ENCODE data around the gene FCER1G.

Gene FCER1G

DNA sequence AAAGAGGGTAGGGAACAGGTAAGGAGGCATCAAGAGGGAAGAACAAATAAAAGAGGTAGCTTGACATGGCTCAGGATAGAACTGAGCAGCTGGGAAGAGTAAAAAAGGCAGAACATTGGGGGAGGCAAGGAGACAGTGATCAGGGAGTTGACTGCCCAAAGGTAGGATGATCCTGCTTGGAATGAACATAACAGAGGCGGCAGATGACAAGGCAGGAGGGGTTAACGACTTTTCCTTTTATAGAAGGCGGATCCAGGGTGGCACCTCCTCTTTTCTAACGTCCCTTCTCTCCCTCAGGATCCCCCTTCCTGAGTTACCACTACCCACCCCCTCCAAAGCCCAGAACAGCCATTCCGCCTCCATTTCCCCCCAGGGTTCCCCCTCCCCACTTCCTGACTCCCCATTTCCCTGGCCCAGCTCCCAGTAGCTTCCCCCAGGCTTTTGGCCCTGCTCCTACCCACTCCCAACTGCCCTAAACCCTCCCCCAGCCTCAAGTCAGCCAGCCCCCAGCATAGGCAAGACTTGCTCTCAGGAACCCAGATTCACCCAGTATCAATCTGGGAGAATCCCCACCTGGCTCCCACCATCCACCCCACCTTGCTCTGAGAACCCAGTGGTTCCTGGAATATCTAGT lies 15.5 kb upstream of the FCER1G start:
- TF ChIP-seq SIN3A (IDR thresholded peaks at IDR 0.05; ENCODE audit: borderline replicate concordance, insufficient read depth, low read length) = no peak
- TF ChIP-seq POLR2AphosphoS5 (IDR thresholded peaks at IDR 0.05; ENCODE audit: low read depth, low read length) = no peak
- TF ChIP-seq TAF1 (IDR thresholded peaks at IDR 0.05; ENCODE audit: borderline replicate concordance, insufficient read depth, low read length) = no peak
- TF ChIP-seq FOXP2 (optimal IDR thresholded peaks at IDR 0.05; ENCODE audit: borderline replicate concordance, extremely low read depth, extremely low read length, insufficient read depth) = no peak
- TF ChIP-seq, protein P1, sequence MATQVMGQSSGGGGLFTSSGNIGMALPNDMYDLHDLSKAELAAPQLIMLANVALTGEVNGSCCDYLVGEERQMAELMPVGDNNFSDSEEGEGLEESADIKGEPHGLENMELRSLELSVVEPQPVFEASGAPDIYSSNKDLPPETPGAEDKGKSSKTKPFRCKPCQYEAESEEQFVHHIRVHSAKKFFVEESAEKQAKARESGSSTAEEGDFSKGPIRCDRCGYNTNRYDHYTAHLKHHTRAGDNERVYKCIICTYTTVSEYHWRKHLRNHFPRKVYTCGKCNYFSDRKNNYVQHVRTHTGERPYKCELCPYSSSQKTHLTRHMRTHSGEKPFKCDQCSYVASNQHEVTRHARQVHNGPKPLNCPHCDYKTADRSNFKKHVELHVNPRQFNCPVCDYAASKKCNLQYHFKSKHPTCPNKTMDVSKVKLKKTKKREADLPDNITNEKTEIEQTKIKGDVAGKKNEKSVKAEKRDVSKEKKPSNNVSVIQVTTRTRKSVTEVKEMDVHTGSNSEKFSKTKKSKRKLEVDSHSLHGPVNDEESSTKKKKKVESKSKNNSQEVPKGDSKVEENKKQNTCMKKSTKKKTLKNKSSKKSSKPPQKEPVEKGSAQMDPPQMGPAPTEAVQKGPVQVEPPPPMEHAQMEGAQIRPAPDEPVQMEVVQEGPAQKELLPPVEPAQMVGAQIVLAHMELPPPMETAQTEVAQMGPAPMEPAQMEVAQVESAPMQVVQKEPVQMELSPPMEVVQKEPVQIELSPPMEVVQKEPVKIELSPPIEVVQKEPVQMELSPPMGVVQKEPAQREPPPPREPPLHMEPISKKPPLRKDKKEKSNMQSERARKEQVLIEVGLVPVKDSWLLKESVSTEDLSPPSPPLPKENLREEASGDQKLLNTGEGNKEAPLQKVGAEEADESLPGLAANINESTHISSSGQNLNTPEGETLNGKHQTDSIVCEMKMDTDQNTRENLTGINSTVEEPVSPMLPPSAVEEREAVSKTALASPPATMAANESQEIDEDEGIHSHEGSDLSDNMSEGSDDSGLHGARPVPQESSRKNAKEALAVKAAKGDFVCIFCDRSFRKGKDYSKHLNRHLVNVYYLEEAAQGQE (IDR thresholded peaks at IDR 0.05; ENCODE audit: insufficient read depth in 1 of 2, low read depth in 2 of 2, low read length in 2 of 2) = no peak

DNA sequence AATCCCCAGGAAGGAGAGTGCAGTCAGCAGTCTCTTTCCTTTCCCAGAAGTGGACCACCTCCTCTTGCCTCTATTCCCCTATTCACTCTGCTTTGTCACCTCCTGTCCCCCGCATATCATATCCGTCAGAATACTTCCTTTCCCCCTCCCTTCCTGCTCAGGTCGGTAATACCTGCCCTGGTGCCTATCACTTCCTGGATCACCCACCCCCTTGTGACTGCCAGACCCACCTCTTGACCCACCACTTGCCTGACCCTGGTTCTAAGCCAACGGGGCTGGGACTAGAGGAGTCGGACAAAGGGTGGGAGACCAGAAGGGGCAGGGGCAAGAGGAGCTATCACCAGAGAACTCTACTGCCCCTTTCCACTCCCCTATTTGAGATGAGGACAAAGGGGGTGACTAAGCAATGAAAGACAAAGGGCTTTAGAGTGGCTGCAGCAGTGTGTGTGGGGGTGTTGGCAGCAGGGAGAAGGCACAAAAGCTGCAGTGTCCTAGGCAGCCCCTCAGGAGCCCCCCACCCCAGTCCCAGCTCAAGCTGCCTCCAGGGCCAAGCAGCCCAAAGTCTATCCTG lies 14.6 kb upstream of the FCER1G start:
- TF ChIP-seq FOXP2 (optimal IDR thresholded peaks at IDR 0.05; ENCODE audit: borderline replicate concordance, extremely low read depth, extremely low read length, insufficient read depth) (no peak), SIN3A (IDR thresholded peaks at IDR 0.05; ENCODE audit: borderline replicate concordance, insufficient read depth, low read length) (no peak), POLR2AphosphoS5 (IDR thresholded peaks at IDR 0.05; ENCODE audit: low read depth, low read length) (no peak), TAF1 (IDR thresholded peaks at IDR 0.05; ENCODE audit: borderline replicate concordance, insufficient read depth, low read length) (no peak)
- TF ChIP-seq, protein P1 (IDR thresholded peaks at IDR 0.05; ENCODE audit: insufficient read depth in 1 of 2, low read depth in 2 of 2, low read length in 2 of 2) = no peak

GRCh38 chr1:161200992-161201835 lies 13.9 kb upstream of the FCER1G start:
- TF ChIP-seq, protein P1 (IDR thresholded peaks at IDR 0.05; ENCODE audit: insufficient read depth in 1 of 2, low read depth in 2 of 2, low read length in 2 of 2) = no peak
- no peak for TF ChIP-seq POLR2AphosphoS5 (IDR thresholded peaks at IDR 0.05; ENCODE audit: low read depth, low read length)
- TF ChIP-seq SIN3A (IDR thresholded peaks at IDR 0.05; ENCODE audit: borderline replicate concordance, insufficient read depth, low read length) = no peak
- TF ChIP-seq FOXP2 (optimal IDR thresholded peaks at IDR 0.05; ENCODE audit: borderline replicate concordance, extremely low read depth, extremely low read length, insufficient read depth) = no peak
- no peak for TF ChIP-seq TAF1 (IDR thresholded peaks at IDR 0.05; ENCODE audit: borderline replicate concordance, insufficient read depth, low read length)

DNA sequence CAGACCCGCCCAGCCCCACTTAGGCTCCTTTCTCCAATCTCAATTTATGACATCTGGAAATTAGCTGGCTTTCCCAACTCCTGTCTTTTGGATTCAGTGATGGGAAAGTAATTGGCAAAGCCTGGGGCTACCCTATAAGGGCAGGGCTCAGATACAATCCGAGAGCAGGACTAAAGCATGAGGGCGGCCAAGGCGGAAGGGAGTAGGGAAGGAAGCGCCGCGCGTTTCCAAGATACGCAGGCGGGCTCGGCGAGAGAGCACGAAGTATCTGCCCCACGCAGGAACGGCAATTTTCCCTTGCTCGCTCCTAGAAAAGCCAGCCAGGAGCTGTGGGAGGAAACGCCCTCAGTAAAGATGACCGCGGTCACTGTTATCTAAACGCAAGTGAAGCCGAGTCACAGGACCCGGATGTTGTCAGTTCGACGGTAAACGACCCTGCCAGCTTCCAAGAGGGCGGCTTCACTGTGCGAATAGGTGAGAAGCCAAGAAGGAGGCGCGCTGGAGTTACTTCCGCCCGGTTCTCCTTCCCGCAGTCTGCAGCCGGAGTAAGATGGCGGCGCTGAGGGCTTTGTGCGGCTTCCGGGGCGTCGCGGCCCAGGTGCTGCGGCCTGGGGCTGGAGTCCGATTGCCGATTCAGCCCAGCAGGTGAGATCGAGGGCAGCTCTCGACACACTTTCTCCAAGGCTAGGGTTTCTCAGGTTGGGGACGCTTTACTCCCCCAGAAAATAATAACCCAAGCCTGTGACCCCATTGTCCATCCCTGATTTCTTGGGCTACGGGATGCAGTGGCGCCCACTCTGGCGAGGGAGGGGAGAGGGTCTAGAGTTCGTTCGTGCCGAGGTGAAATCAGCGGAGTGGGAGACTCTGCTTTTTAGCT lies 13.0 kb upstream of the FCER1G start, which contains the start of gene NDUFS2:
Gene NDUFS2, plus strand, starts transcription at position 532 of the 877 bp plus-strand sequence. Its CDS starts 19 bp downstream, at position 551.
- TF ChIP-seq SIN3A (IDR thresholded peaks at IDR 0.05; ENCODE audit: borderline replicate concordance, insufficient read depth, low read length) (no peak), FOXP2 (optimal IDR thresholded peaks at IDR 0.05; ENCODE audit: borderline replicate concordance, extremely low read depth, extremely low read length, insufficient read depth) (no peak), TAF1 (IDR thresholded peaks at IDR 0.05; ENCODE audit: borderline replicate concordance, insufficient read depth, low read length) (peak; percentile 100), POLR2AphosphoS5 (IDR thresholded peaks at IDR 0.05; ENCODE audit: low read depth, low read length) (peak; percentile 93)
- TF ChIP-seq, protein P1 (IDR thresholded peaks at IDR 0.05; ENCODE audit: insufficient read depth in 1 of 2, low read depth in 2 of 2, low read length in 2 of 2) = peak in 1 of 2 experiments; percentile 57; a peak in 2 of 4 replicates

Measured in PFSK-1 (cell line).